HG02852 (cell line): ENCODE data around the gene WNT4.
"Not testable (repeated sequence)": the region's sequence is repeated elsewhere in the genome, so short reads cannot be mapped to it uniquely, and the experiment has no call there.

ENCODE experiments used
- ATAC-seq: cut with Tn5 transposase; IDR thresholded peaks from one replicate; pipeline ENCODE4 v1.9.1; 2021; ENCODE audit warnings: mild to moderate bottlenecking, moderate library complexity; ENCODE audit not compliant: unreplicated experiment

The WNT4 gene

DNA sequence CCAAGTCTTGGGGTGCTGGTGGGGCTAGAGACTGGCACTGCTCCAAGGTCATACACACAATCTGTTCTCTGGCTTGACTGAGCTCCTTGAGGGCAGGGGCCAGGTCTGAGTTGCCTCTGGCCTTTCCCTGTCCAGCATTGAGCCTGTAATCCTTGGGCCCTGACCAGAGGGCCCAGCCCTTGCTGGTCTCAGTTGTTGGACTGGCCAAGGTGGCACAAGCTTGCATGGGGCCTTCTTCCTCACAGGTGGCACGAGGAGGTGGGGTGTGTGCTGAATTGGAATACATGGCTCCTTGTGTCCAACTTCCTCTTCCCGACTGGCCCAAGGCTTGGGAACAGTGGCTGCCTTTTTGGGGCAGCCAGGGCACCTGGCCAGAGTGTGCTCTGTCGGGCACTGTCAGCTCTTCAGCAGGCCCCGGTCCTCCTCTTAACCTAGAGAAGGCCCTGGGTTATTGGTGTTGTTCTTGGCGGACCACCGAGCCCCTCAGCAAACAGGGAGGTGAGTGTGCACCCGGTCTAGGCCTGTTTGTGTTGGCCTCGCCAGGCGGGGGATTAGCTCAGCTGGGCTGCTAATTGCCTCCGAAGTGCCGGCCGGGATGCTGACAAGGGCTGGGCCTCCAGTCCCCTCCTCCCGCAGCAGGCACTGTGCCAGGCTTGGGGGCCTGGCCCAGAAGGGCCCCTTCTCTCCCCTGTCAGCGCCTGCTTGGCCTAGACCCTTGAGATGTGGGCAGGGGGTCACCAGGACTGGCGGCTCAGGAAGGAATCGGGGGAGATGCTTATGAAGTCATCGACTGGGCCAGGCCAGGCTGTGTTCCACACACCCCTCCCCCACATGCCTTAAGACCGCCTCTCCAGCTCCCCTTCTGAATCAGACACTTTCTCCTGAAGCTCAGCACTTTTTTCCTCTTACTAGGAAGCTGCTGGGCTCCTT, 28.5 kb downstream of the WNT4 start:
- ATAC-seq = no peak

- no peak for ATAC-seq
These were observed 30.3 kb downstream of the WNT4 start for GRCh38 chr1:22112554-22112953.

GRCh38 chr1:22111620-22112019, 31.3 kb downstream of the WNT4 start:
- ATAC-seq = no peak

GRCh38 chr1:22111115-22111514, 31.8 kb downstream of the WNT4 start:
- ATAC-seq = no peak

GRCh38 chr1:22110016-22110415, 32.9 kb downstream of the WNT4 start:
- ATAC-seq = no peak

DNA sequence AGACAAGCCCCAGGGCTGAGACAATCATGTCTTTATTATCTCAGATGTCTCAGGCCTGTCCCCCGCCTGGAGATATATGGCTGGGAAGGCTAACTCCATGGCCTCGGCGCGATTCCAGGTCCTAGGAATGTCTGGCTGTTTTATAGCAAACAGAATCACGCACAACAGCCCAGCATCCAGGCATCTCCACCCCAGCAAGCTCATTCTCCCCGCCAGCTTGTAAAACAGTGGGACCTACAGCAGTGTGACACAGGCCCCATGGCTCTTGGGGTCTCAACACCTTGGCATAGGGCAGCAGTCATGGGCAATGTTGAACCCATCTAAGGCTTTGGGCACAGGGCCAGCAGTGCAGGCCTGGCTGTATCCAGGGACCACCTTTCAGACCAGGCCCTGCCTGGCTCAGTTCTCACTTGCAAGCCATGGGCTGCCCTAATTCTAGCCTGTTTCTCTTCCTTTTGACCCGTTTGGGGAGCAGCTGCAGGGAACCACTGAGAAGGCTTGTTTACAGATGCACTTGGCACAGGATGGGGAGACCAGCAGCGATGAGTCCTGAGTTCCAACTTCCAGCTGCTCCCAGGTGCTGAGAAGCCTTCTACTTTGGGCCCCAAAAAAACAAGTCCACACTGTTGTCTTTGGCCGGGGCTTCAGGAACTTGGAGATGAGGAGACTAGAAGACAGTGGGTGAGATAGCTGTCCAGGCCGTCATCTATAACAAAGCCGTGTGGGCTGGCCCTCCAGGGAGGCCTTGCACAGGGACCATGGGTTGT, 34.4 kb downstream of the WNT4 start:
- ATAC-seq = no peak

DNA sequence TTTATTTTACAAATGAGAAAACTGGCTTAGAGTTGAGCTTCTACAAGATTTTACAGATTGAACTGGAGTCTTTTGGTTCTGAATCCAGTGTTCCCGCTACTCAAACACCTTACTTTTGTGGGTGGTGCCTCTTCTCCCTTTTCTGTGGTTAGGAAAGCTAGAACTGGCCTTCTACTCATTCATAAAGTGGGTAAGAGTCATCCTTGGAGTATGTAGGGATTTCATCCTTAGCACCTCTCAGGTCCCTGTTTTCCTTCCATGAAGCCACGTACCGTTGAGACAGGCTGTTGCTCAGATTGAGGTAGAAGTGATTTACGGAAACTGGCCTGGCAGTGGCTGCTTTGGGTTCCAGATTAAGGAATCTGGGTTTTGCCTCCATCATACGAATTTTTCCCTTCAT, 35.8 kb downstream of the WNT4 start:
- no peak for ATAC-seq

DNA sequence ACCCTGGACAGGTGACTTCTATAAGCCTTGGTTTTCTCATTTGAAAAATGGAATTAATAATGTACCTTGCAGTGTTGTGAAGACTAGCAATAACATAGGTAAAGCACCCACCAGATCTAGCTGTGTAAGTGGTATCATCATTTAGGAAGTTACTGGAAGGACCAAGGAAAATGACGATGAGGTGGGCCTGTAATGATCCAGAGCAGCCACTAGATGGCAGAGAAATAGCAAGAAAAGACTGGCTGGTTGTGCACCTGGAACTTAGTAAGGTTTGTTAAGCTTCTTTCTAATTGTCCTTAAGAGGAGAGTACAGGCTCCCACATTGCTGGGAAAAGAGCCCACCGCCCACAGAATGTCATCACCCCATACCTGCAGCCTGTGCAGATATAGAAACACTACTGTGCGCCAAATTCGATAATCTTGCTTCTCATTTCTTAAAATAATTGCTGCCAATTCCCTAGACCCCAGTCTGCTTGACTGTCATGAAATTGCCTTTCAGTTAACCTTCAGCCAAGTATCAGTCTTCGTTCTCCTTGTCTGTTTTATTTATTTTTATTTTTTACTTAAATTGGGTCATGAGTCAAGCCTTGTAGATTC, 37.2 kb downstream of the WNT4 start:
- ATAC-seq = no peak

GRCh38 chr1:22104865-22105437, 37.9 kb downstream of the WNT4 start:
- no peak for ATAC-seq

DNA sequence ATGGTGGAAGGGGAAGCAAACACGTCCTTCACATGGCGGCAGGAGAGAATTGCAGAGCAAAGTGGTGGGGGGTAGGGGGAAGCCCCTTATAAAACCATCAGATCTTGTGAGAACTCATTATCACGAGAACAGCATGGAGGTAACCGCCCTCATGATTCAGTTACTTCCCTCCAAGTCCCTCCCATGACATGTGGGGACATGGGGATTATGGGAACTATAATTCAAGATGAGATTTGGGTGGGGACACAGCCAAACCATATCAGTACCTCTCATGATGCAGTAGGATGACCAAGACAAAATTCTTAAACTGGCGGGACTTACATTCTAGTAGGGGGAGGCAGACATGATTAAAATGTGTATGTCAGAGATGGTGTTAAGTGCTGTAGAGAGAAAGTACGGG, 38.8 kb downstream of the WNT4 start:
- ATAC-seq = no peak

DNA sequence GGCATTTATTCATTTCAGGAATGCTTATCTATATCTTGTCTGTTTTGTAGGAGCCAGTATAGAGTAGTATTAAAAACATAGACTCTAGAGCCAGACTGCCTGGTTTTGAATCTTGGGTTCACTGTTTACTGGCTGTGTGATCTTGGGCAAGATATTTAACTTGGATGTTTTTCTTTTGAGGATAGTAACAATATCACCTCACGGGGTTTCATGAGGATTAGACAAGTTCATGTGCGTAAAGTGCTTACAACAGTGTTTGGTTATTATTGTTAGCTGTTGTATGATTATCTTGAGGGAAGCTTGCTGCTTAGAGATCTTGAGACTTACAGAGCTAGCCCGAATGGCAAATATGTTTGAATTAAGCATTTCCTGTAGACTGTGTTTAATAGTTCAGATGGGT, 40.2 kb downstream of the WNT4 start:
- ATAC-seq = no peak

DNA sequence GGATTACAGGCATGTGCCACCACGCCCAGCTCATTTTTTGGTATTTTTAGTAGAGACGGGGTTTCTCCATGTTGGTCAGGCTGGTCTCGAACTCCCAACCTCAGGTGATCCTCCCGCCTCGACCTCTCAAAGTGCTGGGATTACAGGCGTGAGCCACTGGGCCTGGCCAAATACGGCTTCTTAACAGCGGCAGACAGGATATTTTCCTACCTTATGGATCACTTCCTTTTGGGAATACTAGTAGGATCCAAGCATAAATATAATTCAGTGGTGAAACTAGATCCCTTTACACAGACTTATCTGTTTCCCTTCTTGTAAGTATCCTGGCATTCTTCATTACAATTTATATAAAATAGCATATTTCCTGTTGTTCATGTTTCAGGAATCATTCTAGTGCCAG, 40.9 kb downstream of the WNT4 start:
- no peak for ATAC-seq

- ATAC-seq = no peak
These were observed 41.7 kb downstream of the WNT4 start for GRCh38 chr1:22101199-22101598.

GRCh38 chr1:22100168-22100567, 42.7 kb downstream of the WNT4 start:
- no peak for ATAC-seq

GRCh38 chr1:22098752-22099151, 44.1 kb downstream of the WNT4 start:
- ATAC-seq = no peak

- no peak for ATAC-seq
These were observed 46.4 kb downstream of the WNT4 start for GRCh38 chr1:22096463-22096862.

GRCh38 chr1:22096036-22096435, 46.9 kb downstream of the WNT4 start:
- no peak for ATAC-seq

GRCh38 chr1:22093513-22093912, 49.4 kb downstream of the WNT4 start:
- no peak for ATAC-seq

GRCh38 chr1:22092026-22092768, 50.7 kb downstream of the WNT4 start:
- ATAC-seq = not testable (repeated sequence)

DNA sequence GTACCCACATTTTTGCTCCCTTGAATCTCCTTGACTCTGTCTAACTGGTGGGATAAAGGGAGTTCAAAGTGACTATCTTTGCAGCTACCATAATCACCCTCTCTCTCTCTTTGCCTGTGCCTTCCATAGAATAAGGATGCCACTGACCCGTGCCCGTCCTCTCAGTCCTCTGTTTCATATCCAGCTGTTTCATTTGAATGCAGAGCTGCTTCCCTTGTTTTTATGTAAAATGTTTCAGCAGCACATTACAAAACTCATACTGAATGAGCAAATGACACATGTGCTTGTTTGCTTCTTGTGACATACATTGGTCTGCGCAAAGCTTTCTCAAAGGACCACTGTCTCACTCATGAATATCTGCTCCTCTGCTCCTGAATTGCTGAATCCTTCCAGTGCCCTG, 52.0 kb downstream of the WNT4 start:
- ATAC-seq = no peak

DNA sequence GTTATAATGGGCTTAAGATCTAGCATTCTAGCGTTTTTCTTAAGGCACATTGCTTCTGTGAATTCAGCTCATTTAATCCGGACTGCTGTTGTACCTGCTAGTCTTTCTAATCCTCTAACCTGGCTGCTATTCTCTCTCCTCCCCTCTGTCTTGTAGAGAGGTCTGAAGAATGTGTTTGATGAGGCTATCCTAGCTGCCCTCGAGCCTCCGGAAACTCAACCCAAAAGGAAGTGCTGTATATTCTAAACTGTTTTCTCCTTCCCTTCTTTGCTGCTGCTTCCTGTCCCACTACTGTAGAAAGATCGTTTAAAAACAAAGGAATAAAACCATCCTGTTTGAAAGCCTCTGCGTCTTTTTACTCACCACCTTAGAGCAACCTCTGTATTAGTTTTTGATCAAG, 53.1 kb downstream of the WNT4 start:
- no peak for ATAC-seq
